Measurements from ENCODE around the gene CTDSP2.
"Not testable (repeated sequence)": the region's sequence is repeated elsewhere in the genome, so short reads cannot be mapped to it uniquely, and the experiment has no call there.

Gene CTDSP2

GRCh38 chr12:57881035-57881434 is 34.5 kb upstream of the CTDSP2 start:
- not testable (repeated sequence) for DNase-seq

- no peak for DNase-seq
These were observed 31.3 kb upstream of the CTDSP2 start for GRCh38 chr12:57877876-57878275.

- DNase-seq, result no peak
These were observed 29.4 kb upstream of the CTDSP2 start for GRCh38 chr12:57875753-57876547.

GRCh38 chr12:57874166-57875108 is 27.9 kb upstream of the CTDSP2 start:
- no peak for DNase-seq

- DNase-seq, result no peak
These were observed 25.8 kb upstream of the CTDSP2 start for GRCh38 chr12:57872362-57872761.

GRCh38 chr12:57869927-57870318 is 23.4 kb upstream of the CTDSP2 start:
- DNase-seq, result no peak

GRCh38 chr12:57869298-57869926 is 22.9 kb upstream of the CTDSP2 start:
- DNase-seq, result no peak

GRCh38 chr12:57868851-57869268 is 22.3 kb upstream of the CTDSP2 start:
- no peak for DNase-seq

- no peak for DNase-seq
These were observed 21.7 kb upstream of the CTDSP2 start for GRCh38 chr12:57868221-57868620.

- DNase-seq, result no peak
These were observed 19.9 kb upstream of the CTDSP2 start for GRCh38 chr12:57866308-57867019.

- DNase-seq, result peak; percentile 62
These were observed 18.7 kb upstream of the CTDSP2 start for GRCh38 chr12:57865084-57865751.

GRCh38 chr12:57864442-57865083 is 18.0 kb upstream of the CTDSP2 start:
- DNase-seq, result no peak

- no peak for DNase-seq
These were observed 17.1 kb upstream of the CTDSP2 start for GRCh38 chr12:57863676-57864075.

- no peak for DNase-seq
These were observed 15.4 kb upstream of the CTDSP2 start for GRCh38 chr12:57861967-57862366.

GRCh38 chr12:57860883-57861282 is 14.4 kb upstream of the CTDSP2 start:
- not testable (repeated sequence) for DNase-seq

GRCh38 chr12:57859121-57859520 is 12.6 kb upstream of the CTDSP2 start:
- no peak for DNase-seq

- not testable (repeated sequence) for DNase-seq
These were observed 11.6 kb upstream of the CTDSP2 start for GRCh38 chr12:57858123-57858522.

- DNase-seq, result no peak
These were observed 8.4 kb upstream of the CTDSP2 start for GRCh38 chr12:57854965-57855364.

GRCh38 chr12:57853864-57854556 is 7.5 kb upstream of the CTDSP2 start:
- DNase-seq, result no peak

GRCh38 chr12:57852620-57853500 is 6.3 kb upstream of the CTDSP2 start:
- no peak for DNase-seq

All from activated CD4-positive, alpha-beta T cell treated with anti-CD3 and anti-CD28 coated beads, Interleukin-2, Interleukin-6, amounts not matched to agents 100 ng/mL and 50 ng/mL, durations not matched to agents 16 hours and 8 hours (primary cell).